Activated T-cell treated with anti-CD3 and anti-CD28 coated beads, Interleukin-2, amount 50 U/mL, for 1 hour (primary cell): ENCODE results near the gene DRGX.

Experiments used
- DNase-seq: peaks from one replicate; pipeline ENCODE4 v3.0.0-alpha.2; 2020

Gene DRGX

GRCh38 chr10:49407552-49408137 lies 11.8 kb upstream of the DRGX start:
- DNase-seq, result peak; percentile 76

DNA sequence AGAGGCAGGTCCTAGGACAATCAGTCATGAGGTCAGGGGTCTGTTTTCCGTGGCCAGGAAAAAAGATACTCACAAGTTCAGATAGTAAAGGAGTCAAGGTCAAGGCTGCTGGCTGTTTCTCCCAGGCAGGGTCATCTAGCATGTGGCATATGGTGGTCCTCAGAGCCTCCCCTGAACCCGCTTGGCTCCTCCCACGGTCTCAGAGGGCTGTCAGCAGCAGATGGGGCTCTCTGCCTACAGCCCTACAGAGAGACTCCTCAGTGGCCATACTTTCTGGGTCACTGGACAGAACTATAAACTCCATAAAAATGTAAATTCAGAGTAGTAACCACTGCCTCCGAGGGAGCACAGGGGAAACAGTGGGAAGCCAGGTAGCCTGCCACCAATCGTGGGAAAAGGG lies 11.3 kb upstream of the DRGX start:
- DNase-seq, result no peak

- no peak for DNase-seq
Measured at GRCh38 chr10:49404321-49404878, 8.5 kb upstream of the DRGX start.

GRCh38 chr10:49403363-49403762 lies 7.5 kb upstream of the DRGX start:
- no peak for DNase-seq

- no peak for DNase-seq
Measured at GRCh38 chr10:49400365-49400764, 4.5 kb upstream of the DRGX start.

DNA sequence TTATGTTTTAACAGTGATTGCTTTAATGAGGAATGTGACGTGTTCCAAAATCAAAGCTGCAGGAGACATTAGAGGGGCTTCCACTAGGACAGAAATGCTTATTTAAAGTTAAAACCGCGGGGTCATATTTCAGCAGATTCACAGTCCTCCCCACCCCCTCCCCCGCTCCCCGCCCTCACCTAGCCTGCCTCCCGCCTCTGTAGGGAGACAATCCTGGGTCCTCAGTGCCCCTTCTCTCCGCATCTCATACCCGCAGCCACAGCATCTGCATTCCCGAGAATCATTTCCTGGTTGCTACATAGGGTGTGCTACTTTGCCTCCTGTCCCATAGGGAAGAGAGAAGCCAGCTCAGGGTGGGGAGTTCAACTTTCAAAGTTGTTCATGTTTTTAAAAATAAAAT lies 3.1 kb upstream of the DRGX start:
- no peak for DNase-seq

- DNase-seq, result peak; percentile 58
Measured at GRCh38 chr10:49398000-49398861, 2.3 kb upstream of the DRGX start.

GRCh38 chr10:49397036-49397999 lies 1.4 kb upstream of the DRGX start:
- no peak for DNase-seq

- DNase-seq, result no peak
Measured at GRCh38 chr10:49396666-49396999, 744 bp upstream of the DRGX start.

DNA sequence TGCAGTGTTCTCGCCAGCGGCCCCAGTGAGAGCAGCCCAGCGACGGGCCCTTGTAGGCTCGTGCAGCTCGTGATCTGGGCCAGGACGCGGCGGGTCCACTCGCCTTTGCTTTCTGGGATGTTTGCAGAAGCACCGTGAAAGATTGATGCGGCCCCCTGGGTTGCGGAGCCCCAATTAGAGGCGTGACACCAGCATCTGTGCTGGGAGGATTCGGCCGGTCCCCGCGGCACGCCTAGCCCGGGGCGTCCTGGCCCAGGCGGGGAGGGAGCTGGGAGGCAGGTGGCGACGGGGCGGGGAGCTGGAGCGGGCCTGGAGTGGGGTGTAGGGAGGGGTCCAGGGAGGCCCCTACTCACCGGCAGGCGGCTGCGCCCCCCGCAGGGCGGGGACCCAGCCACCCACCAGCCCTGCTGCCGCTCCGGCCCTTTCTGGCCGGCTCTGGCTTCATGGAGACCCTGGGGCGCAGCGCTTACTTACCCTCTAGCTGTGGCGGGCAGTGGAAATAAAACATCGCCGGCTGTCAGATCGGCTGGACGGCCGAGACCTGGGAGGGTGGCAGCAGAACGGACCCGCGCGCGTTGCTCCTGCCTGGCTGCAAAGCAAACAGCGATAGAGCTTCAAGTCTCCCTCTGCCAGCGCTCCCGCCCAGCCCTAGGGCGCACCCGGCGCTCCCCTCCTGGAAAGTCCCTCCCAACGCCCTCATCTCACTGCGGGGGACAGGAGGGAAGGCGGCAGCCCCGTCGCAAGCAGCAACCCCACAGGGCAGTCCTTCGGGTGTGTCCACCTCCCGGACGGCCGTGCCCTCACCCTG lies 752 bp downstream of the DRGX start:
- no peak for DNase-seq

GRCh38 chr10:49393757-49394156 lies 2.1 kb downstream of the DRGX start:
- DNase-seq, result no peak

DNA sequence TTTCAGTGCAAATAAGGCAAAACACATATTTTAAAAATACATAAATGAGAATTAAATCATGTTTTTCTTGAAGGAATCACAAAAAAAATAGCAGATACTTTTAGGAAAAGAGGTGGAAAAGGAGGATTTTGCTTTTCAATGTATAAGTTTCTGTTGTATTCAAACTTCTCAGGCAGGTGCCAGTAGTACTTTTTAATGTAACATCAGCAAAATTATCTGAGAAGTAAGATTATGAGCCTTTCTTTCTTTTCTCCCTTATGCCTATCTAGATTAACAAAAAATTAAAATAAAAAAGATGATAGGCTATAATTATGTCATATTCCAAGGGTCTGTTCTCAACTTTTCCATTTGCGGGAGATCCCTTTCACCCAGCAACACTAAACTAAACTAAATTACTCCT lies 2.6 kb downstream of the DRGX start:
- no peak for DNase-seq

DNA sequence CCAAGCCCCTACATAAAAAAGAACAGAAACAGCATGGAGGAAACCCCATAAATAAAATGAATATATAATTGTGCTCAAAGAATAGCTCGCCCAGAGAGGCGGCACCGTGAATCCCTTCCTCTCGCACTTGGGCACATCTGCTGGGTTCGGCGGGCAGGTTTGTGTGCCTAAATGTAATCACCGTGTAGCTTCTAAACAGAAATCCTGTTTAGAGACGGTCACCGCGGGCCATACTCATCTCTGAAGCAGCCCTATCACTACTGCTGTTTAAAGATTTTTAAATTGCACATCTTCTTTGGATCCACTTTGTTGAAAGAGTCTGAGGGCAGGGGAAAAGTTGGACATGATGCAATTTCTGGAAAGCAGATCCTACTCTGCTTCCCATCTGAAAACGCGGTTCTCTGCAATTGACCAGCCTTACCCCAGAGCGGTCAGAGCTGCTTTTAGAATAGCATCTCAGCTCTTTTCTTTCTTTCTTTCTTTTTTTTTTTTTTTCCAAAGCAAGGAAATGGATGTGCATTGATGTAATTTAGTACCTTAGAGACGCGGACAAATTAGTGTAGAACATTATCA lies 6.4 kb downstream of the DRGX start:
- no peak for DNase-seq

DNA sequence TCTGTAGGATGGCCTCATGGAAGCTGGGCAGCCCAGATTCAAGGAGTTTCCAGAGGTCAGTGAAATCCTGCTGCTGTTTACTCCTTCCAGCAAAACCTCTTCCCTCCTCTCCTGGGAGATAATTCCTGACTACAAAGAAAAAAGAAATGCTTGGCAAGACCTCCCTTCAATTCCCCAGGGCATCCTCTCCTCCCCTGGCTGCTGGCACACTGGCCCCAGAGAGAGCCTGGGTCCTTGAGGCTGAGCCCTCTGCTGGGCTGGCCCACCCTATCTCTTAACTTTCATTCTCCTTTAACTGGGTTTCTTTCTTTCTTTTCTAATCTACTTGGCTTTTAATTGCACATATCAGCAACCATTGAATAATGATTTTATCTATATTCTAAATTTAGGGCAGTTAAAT lies 7.7 kb downstream of the DRGX start:
- DNase-seq, result no peak

DNA sequence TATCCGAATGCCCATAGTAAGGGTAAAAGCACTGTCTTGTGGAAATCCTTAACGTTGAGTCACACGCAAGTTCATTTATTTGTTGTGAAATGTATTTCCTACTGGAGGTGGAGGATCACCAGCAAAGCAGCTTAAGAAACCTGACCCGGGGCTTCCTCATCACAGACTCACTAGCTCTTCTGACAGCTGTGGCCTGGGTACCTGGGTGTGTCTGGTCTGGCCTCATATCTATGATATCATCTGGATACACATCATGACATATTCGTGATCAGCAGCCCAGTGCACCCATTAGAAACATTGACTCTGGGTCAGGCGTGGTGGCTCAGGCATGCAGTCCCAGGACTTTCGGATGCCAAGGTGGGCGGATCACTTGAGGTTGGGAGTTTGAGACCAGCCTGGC lies 8.8 kb downstream of the DRGX start:
- DNase-seq, result no peak

DNA sequence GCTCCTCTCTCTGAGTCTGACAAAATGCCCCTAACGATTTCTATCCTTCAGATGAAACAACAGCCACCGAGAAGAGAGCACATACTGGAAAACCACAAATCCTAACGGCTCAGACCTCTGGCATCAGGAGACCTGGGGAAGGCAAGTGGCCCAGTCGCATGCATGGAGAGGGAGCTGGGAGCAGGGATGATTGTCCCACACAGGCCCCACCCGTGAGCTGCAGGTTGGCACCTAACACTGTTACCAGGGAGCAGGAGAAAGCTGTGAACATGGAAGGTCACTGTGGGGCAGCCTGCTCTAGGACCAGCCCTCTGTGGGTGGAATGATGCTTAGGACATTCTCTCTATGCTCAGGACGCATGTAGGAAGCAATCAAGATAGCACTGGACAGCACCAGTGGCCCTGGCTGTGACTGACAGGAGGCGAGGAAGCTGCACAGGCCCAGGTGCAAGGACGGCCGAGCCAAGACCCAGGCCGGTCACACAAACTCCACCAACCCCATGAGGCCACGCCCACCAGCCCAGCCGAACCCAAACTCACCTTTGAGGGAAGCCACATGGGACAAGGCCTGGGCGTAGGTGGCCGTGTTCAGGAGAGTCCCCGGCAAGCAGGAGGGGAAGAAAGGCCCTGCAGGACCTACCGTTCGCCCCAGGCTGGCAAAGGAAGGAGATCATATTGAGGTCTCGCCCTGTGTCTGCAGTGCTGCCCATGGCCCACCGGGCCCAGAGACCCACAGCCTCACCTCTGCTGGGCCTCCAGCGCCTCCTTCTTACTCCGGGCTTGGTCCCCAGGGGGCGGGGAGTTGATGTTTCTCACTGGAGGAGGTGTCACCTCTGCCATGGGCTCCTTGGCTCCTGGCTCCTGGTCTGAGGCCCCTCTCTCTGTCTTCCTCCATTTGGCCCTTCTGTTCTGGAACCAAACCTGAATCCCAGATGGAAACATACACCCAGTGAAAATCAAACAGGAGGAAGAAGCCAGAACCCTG lies 9.7 kb downstream of the DRGX start:
- no peak for DNase-seq

DNA sequence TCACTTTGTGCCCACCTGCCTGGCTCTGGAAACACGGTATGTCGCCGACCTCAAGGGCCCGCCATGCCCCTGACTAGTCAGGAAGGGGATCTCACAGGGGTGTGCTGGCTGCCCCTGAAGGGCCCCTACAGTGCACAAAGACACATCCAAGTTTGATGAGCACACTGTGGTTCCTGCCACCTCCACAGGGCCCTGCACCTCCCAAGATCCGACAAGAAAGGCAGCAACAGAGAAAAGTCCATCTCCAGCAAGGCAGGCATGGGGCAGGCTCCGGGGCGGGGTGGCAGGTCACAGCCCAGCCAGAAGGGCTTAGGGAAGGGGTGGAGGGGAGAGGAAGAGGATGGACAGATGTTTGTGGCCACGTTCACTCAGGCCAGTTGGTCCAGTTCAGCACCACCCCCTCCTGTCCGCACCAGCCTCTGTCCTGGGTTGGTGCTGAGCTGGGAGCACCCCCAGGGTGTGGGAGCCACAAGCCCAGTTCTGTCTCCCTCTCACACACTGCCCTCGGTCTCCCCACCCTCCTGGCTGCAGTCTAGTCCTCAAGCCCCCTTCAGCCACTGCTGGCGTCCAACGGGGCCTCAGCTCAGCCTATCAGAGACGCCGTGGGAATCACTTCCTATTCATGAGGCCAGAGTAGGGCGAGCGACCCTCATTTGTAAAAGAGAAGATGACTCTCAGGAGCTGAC lies 11.5 kb downstream of the DRGX start:
- DNase-seq, result no peak

GRCh38 chr10:49383853-49384252 lies 12.0 kb downstream of the DRGX start:
- no peak for DNase-seq

DNA sequence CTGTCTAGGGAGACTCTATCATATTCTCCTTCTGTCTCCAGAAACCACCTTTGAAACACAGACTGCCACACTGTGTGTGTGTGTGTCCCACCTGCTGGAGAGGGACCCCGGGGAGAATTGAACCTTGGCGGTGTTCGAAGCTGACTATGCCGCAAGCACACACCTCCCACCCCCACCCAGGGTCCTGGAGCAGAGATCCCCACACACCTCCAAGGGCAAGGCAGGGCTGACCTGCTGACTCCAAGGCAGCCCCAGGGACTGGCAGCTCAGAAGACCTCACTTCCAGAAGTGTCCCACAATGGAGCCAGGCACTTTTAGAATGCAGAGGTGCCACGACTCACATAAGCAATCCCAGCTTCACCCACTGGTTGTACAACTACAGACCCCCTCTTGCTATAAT lies 13.1 kb downstream of the DRGX start:
- DNase-seq, result no peak

DNA sequence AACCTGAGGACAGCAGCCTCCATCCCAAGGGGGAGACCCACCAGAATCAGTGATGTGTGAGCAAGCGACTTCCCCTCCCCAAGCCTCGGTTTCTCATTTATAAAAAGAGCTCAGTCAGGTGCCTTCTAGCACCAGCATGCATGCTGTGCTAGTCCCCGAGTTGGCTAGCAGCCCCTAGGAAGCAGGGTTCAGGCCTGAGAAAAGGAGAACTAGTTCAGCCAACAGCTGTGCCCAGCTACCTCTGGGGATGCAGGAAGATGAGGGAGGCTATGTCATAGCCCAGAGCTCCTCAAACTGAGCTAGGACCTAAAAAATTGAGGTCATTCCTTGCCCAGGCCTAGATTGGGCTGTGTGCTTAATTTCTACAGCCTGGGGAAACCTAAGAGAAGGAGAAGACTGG lies 13.7 kb downstream of the DRGX start:
- DNase-seq, result no peak
